Panc1 (cell line): ENCODE data around the gene MAP3K4.

Experiments
- CTCF ChIP-seq: fragments of 450-650 bp; IDR thresholded peaks from 2 replicates; pipeline ENCODE4 v1.5.1; 2017; ENCODE audit warnings: mild to moderate bottlenecking
- SIN3A ChIP-seq: IDR thresholded peaks from 2 replicates; pipeline ENCODE4 v1.6.1; 2012; ENCODE audit warnings: low read depth, mild to moderate bottlenecking, low read length, moderate library complexity, borderline replicate concordance; ENCODE audit not compliant: insufficient read depth

GRCh38 chr6:161009991-161010390 is 18.4 kb downstream of the MAP3K4 start:
- no peak for TF ChIP-seq CTCF
- no peak for TF ChIP-seq SIN3A
